OCI-LY7 (cell line): ENCODE measurements around the gene KIAA0232. TPM values are rescaled to one million over a fixed set of nuclear protein-coding genes. Genes with fewer than 3 reads are reported as not detected.
A peak's percentile ranks its signal among the peaks of the same experiment; 100 is the strongest.

Source experiments
- BruUV-seq: library from RNA; stranded (reverse); fragments of 400-500 nt; replicated peaks from 2 replicates; lab custom pipeline; 2021; lab: Mats Ljungman, UMichigan
- CTCF ChIA-PET: fragments of 300-600 bp; sonication (Branson Sonifier 250); formaldehyde crosslinking; loops from one replicate; lab custom pipeline; 2022; ENCODE audit warnings: antibody characterized with exemption; ENCODE audit not compliant: unreplicated experiment; lab: Charles Lee
- POLR2A ChIA-PET: fragments of 300-600 bp; sonication (Branson Sonifier 250); formaldehyde crosslinking; loops from one replicate; lab custom pipeline; 2022; ENCODE audit warnings: antibody characterized with exemption; lab: Charles Lee
- DNase-seq: peaks from one replicate; pipeline ENCODE4 v3.0.0-alpha.2; 2015; ENCODE audit warnings: low spot score
- H2AFZ ChIP-seq: fragments of 200-600 bp; sonication (generic), shearing (Covaris generic); 2 replicates; pipeline ENCODE4 v1.6.1; 2014; ENCODE audit warnings: mild to moderate bottlenecking, antibody characterized with exemption, low read length, moderate library complexity
- H3K27ac ChIP-seq: fragments of 200-600 bp; sonication (generic); 2 replicates; pipeline ENCODE4 v1.5.1; 2014; ENCODE audit warnings: mixed run types, low read depth, mild to moderate bottlenecking, moderate library complexity, low read length, inconsistent platforms; ENCODE audit not compliant: poor library complexity, severe bottlenecking
- H3K36me3 ChIP-seq: fragments of 200-600 bp; sonication (generic); 2 replicates; pipeline ENCODE4 v1.6.1; 2014; ENCODE audit warnings: mild to moderate bottlenecking, antibody characterized with exemption, low read length, moderate library complexity, mixed read lengths; ENCODE audit not compliant: insufficient read depth
- H3K4me1 ChIP-seq: fragments of 200-600 bp; sonication (generic); 2 replicates; pipeline ENCODE4 v1.5.1; 2014; ENCODE audit warnings: mild to moderate bottlenecking, low read length; ENCODE audit not compliant: insufficient read depth, poor library complexity, severe bottlenecking
- H3K4me2 ChIP-seq: fragments of 200-600 bp; sonication (generic); 2 replicates; pipeline ENCODE4 v1.6.1; 2014; ENCODE audit warnings: mild to moderate bottlenecking, low read length
- H3K4me3 ChIP-seq: fragments of 200-600 bp; sonication (generic); 2 replicates; pipeline ENCODE4 v1.5.1; 2014; ENCODE audit warnings: mild to moderate bottlenecking, low read depth, low read length; ENCODE audit not compliant: poor library complexity, severe bottlenecking
- H3K79me2 ChIP-seq: fragments of 200-600 bp; sonication (generic); 2 replicates; pipeline ENCODE4 v1.6.1; 2016; ENCODE audit warnings: low read depth, mild to moderate bottlenecking, low read length, moderate library complexity, mixed read lengths; ENCODE audit not compliant: insufficient read depth
- H3K9me2 ChIP-seq: fragments of 200-600 bp; sonication (generic); 2 replicates; pipeline ENCODE4 v1.6.1; 2016; ENCODE audit warnings: mild to moderate bottlenecking, low read length, mixed read lengths; ENCODE audit not compliant: insufficient read depth
- H3K9me3 ChIP-seq: fragments of 200-600 bp; sonication (generic); 2 replicates; pipeline ENCODE4 v1.6.1; 2014; ENCODE audit warnings: mild to moderate bottlenecking, mixed run types, low read length, mixed read lengths
- H4K20me1 ChIP-seq: fragments of 200-600 bp; sonication (generic); 2 replicates; pipeline ENCODE4 v1.6.1; 2014; ENCODE audit warnings: mild to moderate bottlenecking, antibody characterized with exemption, low read length, moderate library complexity, mixed read lengths; ENCODE audit not compliant: insufficient read depth
- CTCF ChIP-seq: fragments of 200-600 bp; sonication (generic); conservative IDR thresholded peaks from 2 replicates; pipeline ENCODE4 v1.5.1; 2014; ENCODE audit warnings: mild to moderate bottlenecking, antibody characterized with exemption, low read length, moderate library complexity, mixed read lengths
- EZH2phosphoT487 ChIP-seq: fragments of 200-600 bp; sonication (generic); IDR thresholded peaks from 2 replicates; pipeline ENCODE4 v1.6.1; 2018; ENCODE audit warnings: low read depth, borderline replicate concordance, mild to moderate bottlenecking, mixed run types, antibody characterized with exemption, low read length, moderate library complexity, mixed read lengths
- intact Hi-C: fragments of 100-400 bp; cut with micrococcal nuclease; formaldehyde crosslinking; loops from one replicate; pipeline ENCODE4 v1.10.0; 2022; ENCODE audit not compliant: unreplicated experiment
- total RNA-seq, 2 experiments: library from RNA; depleted of rRNA in 1 of 2; stranded (reverse); fragments of >200 nt in 1 of 2; shearing (Covaris generic) in 1 of 2; gene quantifications; 2 replicates each; pipeline ENCODE4 v1.2.3, GENCODE V29; 2014 to 2022

The KIAA0232 gene
- total RNA-seq, 2 experiments from 2014 or later: 7.5 to 13.5 TPM

GRCh38 chr4:6912441-6912840 is 129.9 kb downstream of the KIAA0232 start:
- Histone ChIP-seq H3K9me3 (no peaks in the 10 kb centered on the region), H3K4me3 (no peak overlapping the region), H3K4me1 (peaks cover 45% of the 10 kb centered on the region), H3K9me2 (no peaks in the 10 kb centered on the region), H2AFZ (no peak overlapping the region), H3K79me2 (no peaks in the 10 kb centered on the region), H3K27ac (no peak overlapping the region), H4K20me1 (no peaks in the 10 kb centered on the region), H3K36me3 (no peaks in the 10 kb centered on the region), H3K4me2 (peak overlapping the region; percentile 49)
- POLR2A ChIA-PET: interaction anchor here (0.5 to 1.4 kb wide), 8 partner anchors 29 to 190 kb away, joined by 3 to 5 read pairs (median 4); partner anchors contain the start of gene GRPEL1
- peak; percentile 65 for DNase-seq
- intact Hi-C loops: no loop called here
- TF ChIP-seq EZH2phosphoT487 (no peak), CTCF (no peak)
- CTCF ChIA-PET: interaction anchor here (0.5 kb wide), 1 partner anchor 41 kb away, joined by 3 read pairs; no protein-coding TSS in a partner anchor
- BruUV-seq: TSS peak; percentile 54

GRCh38 chr4:6913350-6913905 is 130.9 kb downstream of the KIAA0232 start:
- no peaks in the 10 kb centered on the region for H3K79me2 ChIP-seq
- intact Hi-C loops: no loop called here
- POLR2A ChIA-PET: interaction anchor here (0.6 to 1.4 kb wide), 5 partner anchors 28 to 195 kb away, joined by 3 to 4 read pairs (median 4); partner anchors contain the start of gene GRPEL1
- no peaks in the 10 kb centered on the region for H3K9me2 ChIP-seq
- CTCF ChIA-PET: interaction anchor here (0.5 kb wide), 1 partner anchor 52 kb away, joined by 3 read pairs; no protein-coding TSS in a partner anchor
- no peaks in the 10 kb centered on the region for H4K20me1 ChIP-seq
- no peak overlapping the region for H3K27ac ChIP-seq
- DNase-seq: no peak
- no peak overlapping the region for H2AFZ ChIP-seq
- H3K4me1 ChIP-seq: peaks cover 49% of the 10 kb centered on the region
- no peaks in the 10 kb centered on the region for H3K36me3 ChIP-seq
- TF ChIP-seq CTCF: no peak
- TF ChIP-seq EZH2phosphoT487: no peak
- H3K4me3 ChIP-seq: no peak overlapping the region
- H3K4me2 ChIP-seq: no peak overlapping the region
- H3K9me3 ChIP-seq: no peaks in the 10 kb centered on the region
- TSS peak; percentile 24 for BruUV-seq

- no TSS peak for BruUV-seq
- ChIA-PET POLR2A (interaction anchor here (1.4 kb wide), 1 partner anchor 196 kb away, joined by 3 read pairs; no protein-coding TSS in a partner anchor), CTCF (no interaction called here)
- Histone ChIP-seq H3K9me2 (no peaks in the 10 kb centered on the region), H3K9me3 (no peaks in the 10 kb centered on the region), H3K4me3 (no peak overlapping the region), H2AFZ (no peak overlapping the region), H3K36me3 (no peaks in the 10 kb centered on the region), H3K4me1 (peaks cover 48% of the 10 kb centered on the region), H3K4me2 (no peak overlapping the region), H3K79me2 (no peaks in the 10 kb centered on the region), H4K20me1 (no peaks in the 10 kb centered on the region), H3K27ac (no peak overlapping the region)
- TF ChIP-seq CTCF (no peak), EZH2phosphoT487 (no peak)
- no peak for DNase-seq
- intact Hi-C loops: no loop called here
These were observed 131.9 kb downstream of the KIAA0232 start for GRCh38 chr4:6914448-6914847.
